Cardiac fibroblast (primary cell): ENCODE data around the gene SRPK2.

Source experiments
- DNase-seq, 2 donors: peaks; one replicate each; pipeline versions ENCODE4 v3.0.0 to v3.0.0-alpha.2; 2010; ENCODE audit warnings: low read depth in 2 of 2
- H3K4me3 ChIP-seq, 2 donors: replicated peaks in 1 of 2; 1 replicate in 1 of 2; 2 replicates in 1 of 2; pipeline ENCODE4 v1.5.1; 2011; ENCODE audit warnings: low read depth in 2 of 2, low read length in 2 of 2, mild to moderate bottlenecking in 2 of 2, moderate library complexity in 1 of 2
- CTCF ChIP-seq: IDR thresholded peaks from one replicate; pipeline ENCODE4 v1.5.1; 2011; ENCODE audit warnings: low read depth, mild to moderate bottlenecking, low read length, inconsistent platforms

The SRPK2 gene

GRCh38 chr7:105068886-105069285 is 319.8 kb downstream of the SRPK2 start:
- no peak overlapping the region for H3K4me3 ChIP-seq
- DNase-seq, result no peak
- no peak for TF ChIP-seq CTCF

- DNase-seq, result no peak
- no peak overlapping the region for H3K4me3 ChIP-seq
- no peak for TF ChIP-seq CTCF
Observed at GRCh38 chr7:105067691-105068090, 321.0 kb downstream of the SRPK2 start.
